Measurements from ENCODE around the gene DNAH14.
"Not testable (repeated sequence)": the region's sequence is repeated elsewhere in the genome, so short reads cannot be mapped to it uniquely, and the experiment has no call there.

Gene DNAH14

GRCh38 chr1:224933584-224933983 is 4.1 kb downstream of the DNAH14 start:
- Mint-ChIP-seq H3K36me3 (ENCODE audit: low read depth) (no peaks in the 10 kb centered on the region), H3K27me3 (ENCODE audit: low read depth) (peaks cover 9% of the 10 kb centered on the region), H3K4me1 (ENCODE audit: low read depth) (no peaks in the 10 kb centered on the region), H3K27ac (no peak overlapping the region), H3K9me3 (peaks cover 40% of the 10 kb centered on the region), H3K4me3 (no peak overlapping the region)

DNA sequence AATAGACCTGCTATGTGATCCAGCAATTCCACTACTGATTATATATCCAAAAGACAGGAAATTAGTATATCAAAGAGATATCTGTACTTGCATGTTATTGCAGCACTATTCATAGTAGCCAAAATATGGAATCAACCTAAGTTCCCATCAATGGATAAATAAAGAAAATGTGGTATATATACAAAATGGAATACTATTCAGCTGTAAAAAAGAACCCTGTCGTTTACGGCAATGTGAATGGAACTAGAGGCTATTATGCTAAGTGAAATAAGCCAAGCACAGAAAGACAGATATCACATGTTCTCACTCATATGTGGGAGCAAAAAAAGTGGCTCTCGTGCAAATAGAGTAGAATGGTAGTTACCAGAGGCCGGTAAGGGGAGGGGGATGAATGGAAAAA is 9.2 kb downstream of the DNAH14 start:
- no peaks in the 10 kb centered on the region for H3K36me3 Mint-ChIP-seq (ENCODE audit: low read depth)
- H3K27me3 Mint-ChIP-seq (ENCODE audit: low read depth), result no peaks in the 10 kb centered on the region
- H3K27ac Mint-ChIP-seq, result no peak overlapping the region
- H3K9me3 Mint-ChIP-seq, result peaks cover 21% of the 10 kb centered on the region
- H3K4me1 Mint-ChIP-seq (ENCODE audit: low read depth), result no peaks in the 10 kb centered on the region
- no peak overlapping the region for H3K4me3 Mint-ChIP-seq

- Mint-ChIP-seq H3K36me3 (ENCODE audit: low read depth) (no peaks in the 10 kb centered on the region), H3K27ac (no peak overlapping the region), H3K4me1 (ENCODE audit: low read depth) (no peaks in the 10 kb centered on the region), H3K4me3 (no peak overlapping the region), H3K9me3 (peaks cover 9% of the 10 kb centered on the region), H3K27me3 (ENCODE audit: low read depth) (no peaks in the 10 kb centered on the region)
Observed at GRCh38 chr1:224939844-224940425, 10.5 kb downstream of the DNAH14 start.

- not testable (repeated sequence) for H3K9me3 Mint-ChIP-seq; H3K36me3 Mint-ChIP-seq (ENCODE audit: low read depth); H3K4me3 Mint-ChIP-seq; H3K27me3 Mint-ChIP-seq (ENCODE audit: low read depth); H3K27ac Mint-ChIP-seq; H3K4me1 Mint-ChIP-seq (ENCODE audit: low read depth)
Observed at GRCh38 chr1:224940735-224941134, 11.3 kb downstream of the DNAH14 start.

DNA sequence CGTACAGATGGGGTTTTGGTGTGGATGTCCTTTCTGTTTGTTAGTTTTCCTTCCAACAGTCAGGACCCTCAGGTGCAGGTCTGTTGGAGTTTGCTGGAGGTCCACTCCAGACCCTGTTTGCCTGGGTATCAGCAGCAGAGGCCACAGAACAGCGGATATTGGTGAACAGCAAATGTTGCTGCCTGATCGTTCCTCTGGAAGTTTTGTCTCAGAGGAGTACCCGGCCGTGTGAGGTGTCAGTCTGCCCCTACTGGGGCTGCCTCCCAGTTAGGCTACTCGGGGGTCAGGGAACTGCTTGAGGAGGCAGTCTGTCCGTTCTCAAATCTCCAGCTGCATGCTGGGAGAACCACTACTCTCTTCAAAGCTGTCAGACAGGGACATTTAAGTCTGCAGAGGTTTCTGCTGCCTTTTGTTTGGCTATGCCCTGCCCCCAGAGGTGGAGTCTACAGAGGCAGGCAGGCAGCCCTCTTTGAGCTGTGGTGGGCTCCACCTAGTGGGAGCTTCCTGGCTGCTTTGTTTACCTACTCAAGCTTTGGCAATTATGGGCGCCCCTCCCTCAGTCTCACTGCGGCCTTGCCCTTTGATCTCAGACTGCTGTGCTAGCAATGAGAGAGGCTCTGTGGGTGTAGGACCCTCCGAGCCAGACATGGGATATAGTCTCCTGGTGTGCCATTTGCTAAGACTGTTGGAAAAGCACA is 16.3 kb downstream of the DNAH14 start:
- H3K36me3 Mint-ChIP-seq (ENCODE audit: low read depth); H3K27me3 Mint-ChIP-seq (ENCODE audit: low read depth); H3K9me3 Mint-ChIP-seq; H3K27ac Mint-ChIP-seq; H3K4me1 Mint-ChIP-seq (ENCODE audit: low read depth); H3K4me3 Mint-ChIP-seq: not testable (repeated sequence)

DNA sequence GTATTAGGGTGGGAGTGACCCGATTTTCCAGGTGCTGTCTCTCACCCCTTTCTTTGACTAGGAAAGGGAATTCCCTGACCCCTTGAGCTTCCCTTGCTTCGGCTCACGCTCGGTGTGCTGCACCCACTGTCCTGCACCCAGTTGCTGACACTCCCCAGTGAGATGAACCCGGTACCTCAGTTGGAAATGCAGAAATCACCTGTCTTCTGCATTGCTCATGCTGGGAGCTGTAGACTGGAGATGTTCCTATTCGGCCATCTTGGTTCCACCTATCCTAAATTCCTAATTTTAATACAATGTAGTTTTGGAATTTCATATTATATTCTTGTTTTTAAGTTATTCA is 16.8 kb downstream of the DNAH14 start:
- H3K9me3 Mint-ChIP-seq; H3K27me3 Mint-ChIP-seq (ENCODE audit: low read depth); H3K4me1 Mint-ChIP-seq (ENCODE audit: low read depth); H3K4me3 Mint-ChIP-seq; H3K36me3 Mint-ChIP-seq (ENCODE audit: low read depth); H3K27ac Mint-ChIP-seq: not testable (repeated sequence)

DNA sequence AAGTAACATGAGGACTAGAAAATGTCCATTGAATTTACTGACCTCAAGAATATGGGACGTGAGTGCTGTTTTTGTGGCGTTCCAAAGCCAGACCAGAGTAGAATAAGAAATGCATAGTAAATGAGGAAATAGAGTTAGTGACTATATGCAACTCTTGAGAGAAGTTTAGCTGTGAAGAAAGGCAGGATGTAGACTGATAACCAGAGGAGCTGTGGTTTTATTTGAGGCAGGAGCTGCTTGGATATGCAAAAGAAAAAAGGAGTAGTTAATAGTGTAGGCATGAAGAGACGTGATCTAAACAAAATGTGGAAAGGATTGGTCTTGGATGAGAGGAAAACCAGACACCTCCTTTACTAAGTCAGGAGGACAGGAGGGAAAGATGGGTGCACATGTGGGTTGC is 28.2 kb downstream of the DNAH14 start:
- no peaks in the 10 kb centered on the region for H3K9me3 Mint-ChIP-seq
- no peak overlapping the region for H3K27ac Mint-ChIP-seq
- no peaks in the 10 kb centered on the region for H3K4me1 Mint-ChIP-seq (ENCODE audit: low read depth)
- H3K36me3 Mint-ChIP-seq (ENCODE audit: low read depth), result no peaks in the 10 kb centered on the region
- no peaks in the 10 kb centered on the region for H3K27me3 Mint-ChIP-seq (ENCODE audit: low read depth)
- H3K4me3 Mint-ChIP-seq, result no peak overlapping the region

- Mint-ChIP-seq H3K27me3 (ENCODE audit: low read depth) (no peaks in the 10 kb centered on the region), H3K4me1 (ENCODE audit: low read depth) (no peaks in the 10 kb centered on the region), H3K9me3 (no peaks in the 10 kb centered on the region)
Observed at GRCh38 chr1:224958490-224958889, 29.0 kb downstream of the DNAH14 start.

GRCh38 chr1:224959115-224959514 is 29.6 kb downstream of the DNAH14 start:
- no peaks in the 10 kb centered on the region for H3K36me3 Mint-ChIP-seq (ENCODE audit: low read depth)
- H3K9me3 Mint-ChIP-seq, result no peaks in the 10 kb centered on the region
- H3K27ac Mint-ChIP-seq, result no peak overlapping the region
- no peaks in the 10 kb centered on the region for H3K4me1 Mint-ChIP-seq (ENCODE audit: low read depth)
- no peaks in the 10 kb centered on the region for H3K27me3 Mint-ChIP-seq (ENCODE audit: low read depth)
- H3K4me3 Mint-ChIP-seq, result no peak overlapping the region

More at GRCh38 chr1:224958490-224958889, 29.0 kb downstream of the DNAH14 start:
- Mint-ChIP-seq H3K27ac (no peak overlapping the region), H3K4me3 (no peak overlapping the region), H3K36me3 (ENCODE audit: low read depth) (no peaks in the 10 kb centered on the region)

DNA sequence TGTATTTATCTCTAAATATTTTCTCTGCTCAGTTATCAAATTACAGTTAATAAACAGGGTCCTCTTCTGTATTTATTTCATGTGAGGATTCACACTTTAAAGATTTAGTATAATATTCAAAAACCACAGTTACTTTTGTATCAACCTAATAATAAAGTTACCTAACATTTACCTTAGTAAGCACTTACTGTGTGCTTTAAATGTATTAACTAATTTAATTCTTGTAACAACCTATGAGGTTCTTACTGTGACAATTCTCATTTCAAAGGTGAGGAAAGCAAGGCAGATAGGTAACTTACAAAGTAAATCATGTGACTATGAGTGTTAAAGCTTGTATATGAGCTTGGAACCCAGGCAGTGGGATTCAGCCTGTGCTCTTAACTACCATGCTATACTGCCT is 30.2 kb downstream of the DNAH14 start:
- H3K4me3 Mint-ChIP-seq, result no peak overlapping the region
- no peaks in the 10 kb centered on the region for H3K36me3 Mint-ChIP-seq (ENCODE audit: low read depth)
- H3K27me3 Mint-ChIP-seq (ENCODE audit: low read depth), result no peaks in the 10 kb centered on the region
- no peaks in the 10 kb centered on the region for H3K4me1 Mint-ChIP-seq (ENCODE audit: low read depth)
- no peak overlapping the region for H3K27ac Mint-ChIP-seq
- no peaks in the 10 kb centered on the region for H3K9me3 Mint-ChIP-seq

DNA sequence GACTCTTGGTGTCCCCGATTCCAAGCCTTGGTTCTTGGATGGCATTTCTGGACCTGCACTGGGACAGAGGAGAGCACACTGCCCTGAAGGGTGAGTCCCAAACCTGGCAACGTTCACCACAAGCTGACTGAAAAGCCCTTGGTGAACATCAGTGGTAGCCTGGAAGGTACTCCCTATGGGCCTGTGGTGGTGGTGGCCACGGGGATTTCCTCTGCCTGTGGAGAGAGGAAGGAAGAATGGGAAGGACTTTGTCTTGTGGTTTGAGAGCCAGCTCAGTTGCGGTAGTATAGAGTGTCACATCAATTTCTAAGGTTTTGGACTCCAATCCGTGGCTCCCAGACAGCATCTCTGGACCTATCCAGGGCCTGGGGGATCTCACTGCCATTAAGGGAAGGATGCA is 50.7 kb downstream of the DNAH14 start:
- Mint-ChIP-seq H3K9me3 (peaks cover 3% of the 10 kb centered on the region), H3K4me3 (no peak overlapping the region), H3K27me3 (ENCODE audit: low read depth) (no peaks in the 10 kb centered on the region), H3K36me3 (ENCODE audit: low read depth) (no peaks in the 10 kb centered on the region), H3K27ac (no peak overlapping the region), H3K4me1 (ENCODE audit: low read depth) (peaks cover 5% of the 10 kb centered on the region)

DNA sequence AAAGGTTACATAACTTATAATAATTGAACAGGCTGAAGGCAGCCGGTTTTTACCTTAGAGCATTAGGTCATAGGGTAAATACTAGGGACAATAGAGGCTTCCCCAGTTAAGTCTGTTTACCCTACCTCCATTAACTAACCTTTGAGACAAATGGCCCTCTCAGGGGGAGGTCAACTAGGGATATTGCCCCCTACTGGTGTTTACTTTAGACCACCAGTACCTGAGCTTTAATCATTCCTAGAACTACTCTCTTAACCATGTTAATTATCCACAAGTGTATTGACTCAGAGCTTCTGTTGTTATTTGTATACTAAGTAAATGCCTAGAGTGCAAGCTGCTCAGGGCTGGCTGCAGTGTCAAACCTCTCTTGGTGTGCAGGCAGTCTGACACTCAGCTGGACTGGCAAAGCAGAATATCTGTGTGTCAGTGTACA is 52.5 kb downstream of the DNAH14 start:
- not testable (repeated sequence) for H3K36me3 Mint-ChIP-seq (ENCODE audit: low read depth); H3K4me3 Mint-ChIP-seq; H3K4me1 Mint-ChIP-seq (ENCODE audit: low read depth); H3K27me3 Mint-ChIP-seq (ENCODE audit: low read depth); H3K9me3 Mint-ChIP-seq; H3K27ac Mint-ChIP-seq

- Mint-ChIP-seq H3K9me3 (peaks cover 3% of the 10 kb centered on the region), H3K36me3 (ENCODE audit: low read depth) (no peaks in the 10 kb centered on the region), H3K27me3 (ENCODE audit: low read depth) (no peaks in the 10 kb centered on the region), H3K4me1 (ENCODE audit: low read depth) (no peaks in the 10 kb centered on the region), H3K4me3 (no peak overlapping the region), H3K27ac (no peak overlapping the region)
Observed at GRCh38 chr1:224988042-224988441, 58.6 kb downstream of the DNAH14 start.

DNA sequence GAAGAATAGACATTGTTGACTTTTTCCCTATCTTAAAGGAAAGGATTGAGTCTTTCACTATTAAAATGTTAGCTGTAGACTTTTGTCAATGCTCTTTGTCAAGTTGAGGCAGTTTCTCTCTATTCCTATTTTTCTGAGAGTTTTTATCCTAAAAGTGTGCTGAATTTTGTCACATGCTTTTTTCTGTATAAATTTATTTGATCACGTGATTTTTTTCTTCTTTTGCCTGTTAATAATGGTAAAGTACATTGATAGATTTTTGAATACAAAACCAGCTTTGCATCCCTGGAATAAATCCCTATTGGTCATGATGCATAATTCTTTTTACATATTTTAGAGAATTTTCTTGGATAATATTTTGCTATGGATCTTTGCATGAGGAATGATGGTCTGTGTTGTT is 60.1 kb downstream of the DNAH14 start:
- H3K27me3 Mint-ChIP-seq (ENCODE audit: low read depth), result no peaks in the 10 kb centered on the region

DNA sequence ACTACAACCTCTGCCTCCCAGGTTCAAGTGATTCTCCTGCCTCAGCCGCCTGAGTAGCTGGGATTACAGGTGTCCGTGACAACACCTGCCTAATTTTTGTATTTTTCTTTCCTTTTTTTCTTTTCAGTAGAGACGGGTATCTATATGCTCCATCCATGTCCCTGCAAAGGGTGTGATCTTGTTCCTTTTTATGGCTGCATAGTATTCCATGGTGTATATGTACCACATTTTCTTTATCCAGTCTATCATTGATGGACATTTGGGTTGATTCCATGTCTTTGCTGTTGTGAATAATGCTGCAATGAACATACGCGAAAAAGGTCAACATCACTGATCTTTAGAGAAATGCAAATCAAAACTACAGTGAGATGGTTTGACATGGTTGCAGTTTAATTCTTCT is 62.1 kb downstream of the DNAH14 start:
- not testable (repeated sequence) for H3K4me1 Mint-ChIP-seq (ENCODE audit: low read depth)

More for the DNA sequence above, 60.1 kb downstream of the DNAH14 start:
- no peaks in the 10 kb centered on the region for H3K4me1 Mint-ChIP-seq (ENCODE audit: low read depth)
- H3K4me3 Mint-ChIP-seq, result no peak overlapping the region
- no peak overlapping the region for H3K27ac Mint-ChIP-seq
- no peaks in the 10 kb centered on the region for H3K9me3 Mint-ChIP-seq
- no peaks in the 10 kb centered on the region for H3K36me3 Mint-ChIP-seq (ENCODE audit: low read depth)

DNA sequence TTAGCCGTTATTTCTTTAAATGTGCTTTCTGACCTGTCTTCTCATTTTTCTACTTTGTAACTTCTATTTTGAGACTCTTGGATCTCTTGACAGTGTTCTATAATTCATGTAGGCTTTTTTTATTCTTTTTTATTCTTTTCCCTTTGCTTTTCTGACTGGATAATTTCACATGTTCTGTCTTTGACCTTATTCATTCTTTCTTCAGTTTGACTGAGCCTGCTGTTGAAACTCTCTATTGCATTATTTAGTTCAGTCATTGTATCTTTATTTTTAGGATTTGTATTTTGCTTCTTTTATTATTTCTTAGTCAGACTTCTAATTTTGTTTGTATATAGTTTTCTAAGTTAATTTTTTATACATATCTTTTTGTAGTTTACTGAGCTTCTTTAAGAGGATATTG is 66.1 kb downstream of the DNAH14 start:
- H3K4me3 Mint-ChIP-seq, result no peak overlapping the region
- H3K27ac Mint-ChIP-seq, result no peak overlapping the region
- no peaks in the 10 kb centered on the region for H3K27me3 Mint-ChIP-seq (ENCODE audit: low read depth)
- H3K9me3 Mint-ChIP-seq, result peaks cover 10% of the 10 kb centered on the region
- no peaks in the 10 kb centered on the region for H3K36me3 Mint-ChIP-seq (ENCODE audit: low read depth)
- H3K4me1 Mint-ChIP-seq (ENCODE audit: low read depth), result no peaks in the 10 kb centered on the region

More for the DNA sequence above, 62.1 kb downstream of the DNAH14 start:
- H3K4me3 Mint-ChIP-seq; H3K9me3 Mint-ChIP-seq; H3K36me3 Mint-ChIP-seq (ENCODE audit: low read depth); H3K27me3 Mint-ChIP-seq (ENCODE audit: low read depth); H3K27ac Mint-ChIP-seq: not testable (repeated sequence)

Data from T-helper 1 cell treated with Interleukin-12 subunit alpha and Interleukin-12 subunit beta and Interleukin-4 antibody, amounts not matched to agents 30 μg/mL and 1 μg/mL, for 36 hours (primary cell).